ENCODE results near the gene LMNB1.
A peak's percentile ranks its signal among the peaks of the same experiment; 100 is the strongest.
"Not testable (repeated sequence)": the region's sequence is repeated elsewhere in the genome, so short reads cannot be mapped to it uniquely, and the experiment has no call there.

The LMNB1 gene

GRCh38 chr5:126777257-126777974 lies 480 bp downstream of the LMNB1 start:
- DNase-seq (ENCODE audit: low read depth, low spot score): peak; percentile 26

GRCh38 chr5:126777975-126778674 lies 1.2 kb downstream of the LMNB1 start:
- DNase-seq (ENCODE audit: low read depth, low spot score): peak; percentile 95
- peak overlapping the region; percentile 80 for H3K4me3 ChIP-seq (ENCODE audit: low read length)

More at GRCh38 chr5:126777257-126777974, 480 bp downstream of the LMNB1 start:
- peak overlapping the region; percentile 80 for H3K4me3 ChIP-seq (ENCODE audit: low read length)

GRCh38 chr5:126778675-126779403 lies 1.9 kb downstream of the LMNB1 start:
- H3K4me3 ChIP-seq (ENCODE audit: low read length): peak overlapping the region; percentile 80
- DNase-seq (ENCODE audit: low read depth, low spot score): no peak

- peak overlapping the region; percentile 11 for H3K4me3 ChIP-seq (ENCODE audit: low read length)
- peak; percentile 86 for DNase-seq (ENCODE audit: low read depth, low spot score)
These were observed 3.4 kb downstream of the LMNB1 start for GRCh38 chr5:126780165-126780827.

- not testable (repeated sequence) for H3K4me3 ChIP-seq (ENCODE audit: low read length); DNase-seq (ENCODE audit: low read depth, low spot score)
These were observed 11.5 kb downstream of the LMNB1 start for GRCh38 chr5:126788409-126788808.

GRCh38 chr5:126793097-126793496 lies 16.2 kb downstream of the LMNB1 start:
- no peak overlapping the region for H3K4me3 ChIP-seq (ENCODE audit: low read length)
- no peak for DNase-seq (ENCODE audit: low read depth, low spot score)

GRCh38 chr5:126793648-126794047 lies 16.7 kb downstream of the LMNB1 start:
- DNase-seq (ENCODE audit: low read depth, low spot score); H3K4me3 ChIP-seq (ENCODE audit: low read length): not testable (repeated sequence)

- H3K4me3 ChIP-seq (ENCODE audit: low read length): no peak overlapping the region
- no peak for DNase-seq (ENCODE audit: low read depth, low spot score)
These were observed 17.4 kb downstream of the LMNB1 start for GRCh38 chr5:126794157-126794828.

- DNase-seq (ENCODE audit: low read depth, low spot score): no peak
- no peak overlapping the region for H3K4me3 ChIP-seq (ENCODE audit: low read length)
These were observed 22.8 kb downstream of the LMNB1 start for GRCh38 chr5:126799780-126800179.

GRCh38 chr5:126801174-126801991 lies 24.4 kb downstream of the LMNB1 start:
- DNase-seq (ENCODE audit: low read depth, low spot score): no peak

GRCh38 chr5:126801992-126802294 lies 25.0 kb downstream of the LMNB1 start:
- DNase-seq (ENCODE audit: low read depth, low spot score): peak; percentile 19
- H3K4me3 ChIP-seq (ENCODE audit: low read length): no peak overlapping the region

More at GRCh38 chr5:126801174-126801991, 24.4 kb downstream of the LMNB1 start:
- no peak overlapping the region for H3K4me3 ChIP-seq (ENCODE audit: low read length)

GRCh38 chr5:126805063-126805462 lies 28.1 kb downstream of the LMNB1 start:
- no peak for DNase-seq (ENCODE audit: low read depth, low spot score)
- H3K4me3 ChIP-seq (ENCODE audit: low read length): no peak overlapping the region

GRCh38 chr5:126808521-126808988 lies 31.6 kb downstream of the LMNB1 start:
- no peak overlapping the region for H3K4me3 ChIP-seq (ENCODE audit: low read length)
- DNase-seq (ENCODE audit: low read depth, low spot score): no peak

- DNase-seq (ENCODE audit: low read depth, low spot score): no peak
- no peak overlapping the region for H3K4me3 ChIP-seq (ENCODE audit: low read length)
These were observed 33.0 kb downstream of the LMNB1 start for GRCh38 chr5:126809916-126810315.

- no peak for DNase-seq (ENCODE audit: low read depth, low spot score)
- no peak overlapping the region for H3K4me3 ChIP-seq (ENCODE audit: low read length)
These were observed 33.9 kb downstream of the LMNB1 start for GRCh38 chr5:126810596-126811380.

- DNase-seq (ENCODE audit: low read depth, low spot score): no peak
These were observed 34.7 kb downstream of the LMNB1 start for GRCh38 chr5:126811515-126812198.

GRCh38 chr5:126812199-126812570 lies 35.2 kb downstream of the LMNB1 start:
- H3K4me3 ChIP-seq (ENCODE audit: low read length): no peak overlapping the region
- no peak for DNase-seq (ENCODE audit: low read depth, low spot score)

More at GRCh38 chr5:126811515-126812198, 34.7 kb downstream of the LMNB1 start:
- H3K4me3 ChIP-seq (ENCODE audit: low read length): no peak overlapping the region
